Smooth muscle cell (in vitro differentiated cells): ENCODE data around the gene CCDC47. TPM values are rescaled to one million over a fixed set of nuclear protein-coding genes. Genes with fewer than 3 reads are reported as not detected.
A peak's percentile ranks its signal among the peaks of the same experiment; 100 is the strongest.

Experiments used
- DNase-seq: peaks from one replicate; lab custom pipeline; 2025; ENCODE audit not compliant: unreplicated experiment; lab: John Stamatoyannopoulos, UW
- H2AFZ ChIP-seq: fragments of 200-600 bp; sonication (generic); 2 replicates; pipeline ENCODE4 v1.6.0; 2016; ENCODE audit warnings: antibody characterized with exemption, low read depth, mild to moderate bottlenecking
- H3F3A ChIP-seq: fragments of 200-600 bp; sonication (generic); 2 replicates; pipeline ENCODE4 v1.6.0; 2017; ENCODE audit warnings: antibody characterized with exemption, low read depth
- H3K27ac ChIP-seq: fragments of 200-600 bp; sonication (generic); 2 replicates; pipeline ENCODE4 v1.5.1; 2016; ENCODE audit warnings: low read depth, mild to moderate bottlenecking
- H3K27me3 ChIP-seq: fragments of 200-600 bp; sonication (generic); 2 replicates; pipeline ENCODE4 v1.6.1; 2016; ENCODE audit warnings: low read depth, mild to moderate bottlenecking
- H3K36me3 ChIP-seq: fragments of 200-600 bp; sonication (generic); 2 replicates; pipeline ENCODE4 v1.5.1; 2016; ENCODE audit warnings: low read depth
- H3K4me1 ChIP-seq: fragments of 200-600 bp; sonication (generic); 2 replicates; pipeline ENCODE4 v1.5.1; 2016; ENCODE audit warnings: low read depth
- H3K4me2 ChIP-seq: fragments of 200-600 bp; sonication (generic); 2 replicates; pipeline ENCODE4 v1.6.0; 2016; ENCODE audit warnings: mild to moderate bottlenecking
- H3K4me3 ChIP-seq: fragments of 200-600 bp; sonication (generic); 2 replicates; pipeline ENCODE4 v1.5.1; 2016; ENCODE audit warnings: mild to moderate bottlenecking
- H3K79me2 ChIP-seq: fragments of 200-600 bp; sonication (generic); 2 replicates; pipeline ENCODE4 v1.6.0; 2016; ENCODE audit warnings: low read depth, mild to moderate bottlenecking
- H3K9ac ChIP-seq: fragments of 200-600 bp; sonication (generic); 2 replicates; pipeline ENCODE4 v1.6.0; 2016; ENCODE audit warnings: low read depth
- H3K9me3 ChIP-seq: fragments of 200-600 bp; sonication (generic); replicated peaks from 2 replicates; pipeline ENCODE4 v1.5.1; 2016; ENCODE audit warnings: low read depth
- H4K20me1 ChIP-seq: fragments of 200-600 bp; sonication (generic); 2 replicates; pipeline ENCODE4 v1.6.0; 2016; ENCODE audit warnings: low read depth
- WGBS: methylation state at CpG from one replicate; pipeline ENCODE4 v1.1.7; 2016; ENCODE audit warnings: low lambda C conversion rate; 5-methylcytosine and 5-hydroxymethylcytosine counted together
- polyA plus RNA-seq: library from polyadenylated mRNA; unstranded; fragments of >200 nt; fragmentation: Nextera tagmentation; extraction: Ambion mirVana; gene quantifications from 2 replicates; pipeline ENCODE4 v1.2.1, GENCODE V29; 2016
- total RNA-seq: library from RNA; depleted of rRNA; stranded (reverse); fragments of >200 nt; gene quantifications from 2 replicates; pipeline ENCODE4 v1.2.3, GENCODE V29; 2014
- TF ChIP-seq, protein P1 (sequence below): fragments of 200-600 bp; sonication (generic); IDR thresholded peaks from 2 replicates; pipeline ENCODE4 v1.5.1; 2017; ENCODE audit warnings: borderline replicate concordance, mild to moderate bottlenecking, antibody characterized with exemption; ENCODE audit not compliant: insufficient read depth, poor library complexity, severe bottlenecking

Gene CCDC47
- total and polyA plus RNA-seq, 2 experiments from 2014 or later, result 47.7 to 63.4 TPM

- no peak overlapping the region for H3K4me3 ChIP-seq
- no peak overlapping the region for H2AFZ ChIP-seq
- no peaks in the 10 kb centered on the region for H3K27me3 ChIP-seq
- TF ChIP-seq, protein P1, sequence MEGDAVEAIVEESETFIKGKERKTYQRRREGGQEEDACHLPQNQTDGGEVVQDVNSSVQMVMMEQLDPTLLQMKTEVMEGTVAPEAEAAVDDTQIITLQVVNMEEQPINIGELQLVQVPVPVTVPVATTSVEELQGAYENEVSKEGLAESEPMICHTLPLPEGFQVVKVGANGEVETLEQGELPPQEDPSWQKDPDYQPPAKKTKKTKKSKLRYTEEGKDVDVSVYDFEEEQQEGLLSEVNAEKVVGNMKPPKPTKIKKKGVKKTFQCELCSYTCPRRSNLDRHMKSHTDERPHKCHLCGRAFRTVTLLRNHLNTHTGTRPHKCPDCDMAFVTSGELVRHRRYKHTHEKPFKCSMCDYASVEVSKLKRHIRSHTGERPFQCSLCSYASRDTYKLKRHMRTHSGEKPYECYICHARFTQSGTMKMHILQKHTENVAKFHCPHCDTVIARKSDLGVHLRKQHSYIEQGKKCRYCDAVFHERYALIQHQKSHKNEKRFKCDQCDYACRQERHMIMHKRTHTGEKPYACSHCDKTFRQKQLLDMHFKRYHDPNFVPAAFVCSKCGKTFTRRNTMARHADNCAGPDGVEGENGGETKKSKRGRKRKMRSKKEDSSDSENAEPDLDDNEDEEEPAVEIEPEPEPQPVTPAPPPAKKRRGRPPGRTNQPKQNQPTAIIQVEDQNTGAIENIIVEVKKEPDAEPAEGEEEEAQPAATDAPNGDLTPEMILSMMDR, result no peak
- DNase-seq, result no peak
- peaks cover 100% of the 10 kb centered on the region for H4K20me1 ChIP-seq
- H3K9ac ChIP-seq, result no peak overlapping the region
- no peak overlapping the region for H3K4me2 ChIP-seq
- peaks cover 100% of the 10 kb centered on the region for H3K79me2 ChIP-seq
- H3K4me1 ChIP-seq, result no peaks in the 10 kb centered on the region
- H3F3A ChIP-seq, result no peaks in the 10 kb centered on the region
- H3K9me3 ChIP-seq, result no peaks in the 10 kb centered on the region
- 100% methylated on average over 1 of the region's 1 CpG for WGBS
- H3K27ac ChIP-seq, result peak overlapping the region; percentile 12
- peaks cover 15% of the 10 kb centered on the region for H3K36me3 ChIP-seq
These were observed 12.7 kb upstream of the CCDC47 start for GRCh38 chr17:63786117-63786516.

DNA sequence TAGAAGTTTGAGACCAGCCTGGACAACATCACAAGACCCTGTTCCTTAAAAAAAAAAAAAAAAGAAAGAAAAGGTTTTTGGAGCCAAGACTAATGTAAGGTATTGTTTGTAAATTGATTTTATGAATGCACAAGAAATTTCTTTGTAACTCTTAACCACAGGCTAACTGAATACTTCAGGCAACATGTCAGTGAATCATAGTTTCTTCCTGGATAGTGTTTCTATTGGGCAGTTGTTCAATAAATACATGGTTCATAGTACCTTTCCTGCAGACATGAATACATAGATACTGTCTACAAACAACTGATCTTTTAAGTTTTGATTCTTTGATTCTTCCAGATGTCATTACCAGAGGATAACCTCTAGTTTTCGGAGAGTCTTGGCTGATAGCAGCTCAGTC, 12.2 kb upstream of the CCDC47 start:
- Histone ChIP-seq H3K27ac (peak overlapping the region; percentile 12), H3K4me1 (no peaks in the 10 kb centered on the region), H2AFZ (no peak overlapping the region), H3K4me3 (no peak overlapping the region), H3K9me3 (no peaks in the 10 kb centered on the region), H4K20me1 (peaks cover 100% of the 10 kb centered on the region), H3K79me2 (peaks cover 100% of the 10 kb centered on the region), H3K4me2 (no peak overlapping the region), H3K27me3 (no peaks in the 10 kb centered on the region), H3K36me3 (peaks cover 14% of the 10 kb centered on the region), H3K9ac (no peak overlapping the region), H3F3A (no peaks in the 10 kb centered on the region)
- 100% methylated on average over 1 of the region's 1 CpG for WGBS
- TF ChIP-seq, protein P1, result no peak
- no peak for DNase-seq

DNA sequence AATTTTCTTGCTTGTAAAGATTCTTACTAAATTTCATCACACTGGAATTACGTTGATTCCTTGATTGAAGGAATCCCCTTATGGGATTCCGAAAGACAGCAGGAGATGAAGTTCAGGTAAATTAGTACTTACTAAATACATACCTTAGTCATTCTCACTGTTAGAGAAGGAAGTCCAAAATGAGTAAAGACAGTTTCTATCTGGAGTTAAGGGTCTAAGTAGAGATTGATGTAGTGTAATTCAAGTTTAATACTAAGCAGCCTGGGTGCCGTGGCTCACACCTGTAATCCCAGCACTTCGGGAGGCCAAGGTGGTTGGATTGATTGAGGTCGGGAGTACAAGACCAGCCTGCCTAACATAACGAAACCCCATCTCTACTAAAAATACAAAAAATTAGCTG, 10.1 kb upstream of the CCDC47 start:
- H3K27ac ChIP-seq, result peak overlapping the region; percentile 41
- peaks cover 100% of the 10 kb centered on the region for H4K20me1 ChIP-seq

GRCh38 chr17:63780928-63781327, 7.5 kb upstream of the CCDC47 start:
- Histone ChIP-seq H3K4me1 (peaks cover 2% of the 10 kb centered on the region), H4K20me1 (peaks cover 100% of the 10 kb centered on the region), H3K4me3 (no peak overlapping the region), H3K9ac (no peak overlapping the region), H3K79me2 (peaks cover 100% of the 10 kb centered on the region), H3K27me3 (no peaks in the 10 kb centered on the region), H3K4me2 (no peak overlapping the region), H3K36me3 (no peaks in the 10 kb centered on the region), H2AFZ (no peak overlapping the region), H3K27ac (peak overlapping the region; percentile 3), H3F3A (no peaks in the 10 kb centered on the region), H3K9me3 (no peaks in the 10 kb centered on the region)
- TF ChIP-seq, protein P1, result no peak
- DNase-seq, result no peak
- WGBS, result 96% methylated on average over 4 of the region's 4 CpGs

More for the DNA sequence above, 10.1 kb upstream of the CCDC47 start:
- TF ChIP-seq, protein P1, result no peak
- H3K4me1 ChIP-seq, result no peaks in the 10 kb centered on the region
- DNase-seq, result no peak
- WGBS, result 94% methylated on average over 6 of the region's 6 CpGs
- no peaks in the 10 kb centered on the region for H3F3A ChIP-seq
- H3K4me3 ChIP-seq, result no peak overlapping the region
- H3K9ac ChIP-seq, result no peak overlapping the region
- H3K4me2 ChIP-seq, result no peak overlapping the region
- H2AFZ ChIP-seq, result no peak overlapping the region
- H3K36me3 ChIP-seq, result peaks cover 10% of the 10 kb centered on the region
- H3K9me3 ChIP-seq, result no peaks in the 10 kb centered on the region
- peaks cover 100% of the 10 kb centered on the region for H3K79me2 ChIP-seq
- H3K27me3 ChIP-seq, result no peaks in the 10 kb centered on the region
